ENCODE results near the gene STOML1.

Gene STOML1

GRCh38 chr15:74019734-74020133 is 27.6 kb upstream of the STOML1 start:
- DNase-seq (ENCODE audit: low read depth): no peak

- DNase-seq (ENCODE audit: low read depth): no peak
These were observed 21.3 kb upstream of the STOML1 start for GRCh38 chr15:74013374-74013894.

DNA sequence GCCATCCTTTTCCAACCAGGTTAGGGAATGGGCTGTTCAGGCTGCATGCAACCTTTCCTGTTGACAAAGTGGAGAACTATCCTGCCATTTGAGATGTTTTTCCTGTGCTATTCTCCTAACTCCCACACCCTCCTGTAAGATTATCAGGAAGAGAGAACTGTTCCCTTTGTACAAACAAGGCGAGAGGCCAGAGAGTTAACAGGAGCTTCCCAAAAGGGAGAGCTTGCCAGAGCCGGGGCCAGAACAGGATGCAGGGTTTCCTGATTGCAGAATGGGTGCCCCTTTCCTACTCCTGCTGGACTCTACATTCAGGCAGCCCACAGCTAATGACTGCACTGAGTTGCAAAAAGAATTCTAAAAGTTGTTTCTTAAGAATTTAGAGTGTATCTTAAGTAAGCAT is 19.5 kb upstream of the STOML1 start:
- DNase-seq (ENCODE audit: low read depth): no peak

- no peak for DNase-seq (ENCODE audit: low read depth)
These were observed 18.9 kb upstream of the STOML1 start for GRCh38 chr15:74010929-74011540.

GRCh38 chr15:74008901-74009300 is 16.8 kb upstream of the STOML1 start:
- no peak for DNase-seq (ENCODE audit: low read depth)

DNA sequence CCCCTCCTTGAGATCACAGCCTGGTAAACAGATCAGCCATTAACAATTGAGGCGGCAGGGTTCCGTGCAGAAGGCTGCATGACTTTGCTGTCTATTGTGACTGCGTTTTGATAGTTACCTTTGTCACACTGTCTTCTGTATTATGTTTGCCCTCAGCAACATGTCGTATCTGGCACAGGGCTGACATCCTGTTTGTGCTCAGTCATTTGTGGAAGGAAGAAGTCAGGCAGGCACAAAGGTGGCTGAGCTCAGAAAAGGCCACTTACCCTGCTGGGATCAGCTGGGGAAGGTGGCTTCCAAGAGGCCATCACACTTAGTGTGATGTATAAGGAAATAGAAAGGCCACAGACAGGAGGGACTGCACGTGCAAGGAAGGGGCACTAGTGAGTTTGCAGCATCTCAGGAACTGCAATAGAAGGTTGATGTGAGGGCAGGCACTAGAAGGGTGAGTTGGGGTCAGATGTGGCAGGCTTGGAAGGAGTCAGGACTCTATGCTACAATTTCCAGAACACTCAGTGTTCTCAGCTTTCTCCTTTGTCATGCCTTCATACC is 15.8 kb upstream of the STOML1 start:
- no peak for DNase-seq (ENCODE audit: low read depth)

DNA sequence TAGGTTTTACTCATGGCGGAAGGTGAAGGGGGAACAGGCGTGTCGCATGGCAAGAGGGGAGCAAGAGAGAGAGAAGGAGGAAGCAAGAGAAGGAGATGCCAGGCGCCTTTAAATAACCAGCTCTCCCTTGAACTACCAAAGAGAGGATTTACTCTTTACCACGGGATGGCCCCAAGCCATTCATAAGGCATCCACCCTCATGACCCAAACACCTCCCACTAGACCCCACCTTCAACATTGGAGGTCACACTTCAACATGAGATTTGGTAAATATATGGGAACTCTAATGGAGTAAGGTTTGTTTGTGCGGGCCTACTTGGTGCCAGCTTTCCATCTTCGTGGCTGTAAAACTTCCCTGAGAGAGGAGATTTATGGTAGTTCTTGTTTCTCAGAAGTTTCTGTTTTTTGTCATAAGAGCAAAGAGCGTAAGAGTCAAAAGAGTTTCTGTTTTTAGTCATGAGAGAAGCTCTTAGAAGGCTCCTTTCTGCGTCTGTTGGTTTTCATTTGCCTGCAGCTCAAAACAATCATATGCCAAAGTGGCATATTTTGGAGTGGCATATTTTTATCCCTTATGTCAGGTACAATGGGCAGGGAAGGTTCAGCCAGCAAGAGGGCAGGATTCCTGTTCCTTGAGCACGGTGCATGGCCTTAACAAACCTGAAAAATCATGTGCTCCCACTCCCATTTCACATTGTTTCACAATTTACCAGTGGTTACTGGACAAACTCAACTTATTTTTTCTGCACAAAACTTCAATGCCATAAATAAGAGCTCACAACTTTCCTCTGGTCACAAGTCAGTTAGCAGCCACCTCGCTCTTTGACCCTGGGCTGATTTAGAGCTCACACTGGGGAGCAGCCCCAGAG is 14.9 kb upstream of the STOML1 start:
- no peak for DNase-seq (ENCODE audit: low read depth)

- DNase-seq (ENCODE audit: low read depth): no peak
These were observed 5.9 kb upstream of the STOML1 start for GRCh38 chr15:73997986-73998385.

- peak; percentile 49 for DNase-seq (ENCODE audit: low read depth)
These were observed 4.8 kb upstream of the STOML1 start for GRCh38 chr15:73996939-73997338.

DNA sequence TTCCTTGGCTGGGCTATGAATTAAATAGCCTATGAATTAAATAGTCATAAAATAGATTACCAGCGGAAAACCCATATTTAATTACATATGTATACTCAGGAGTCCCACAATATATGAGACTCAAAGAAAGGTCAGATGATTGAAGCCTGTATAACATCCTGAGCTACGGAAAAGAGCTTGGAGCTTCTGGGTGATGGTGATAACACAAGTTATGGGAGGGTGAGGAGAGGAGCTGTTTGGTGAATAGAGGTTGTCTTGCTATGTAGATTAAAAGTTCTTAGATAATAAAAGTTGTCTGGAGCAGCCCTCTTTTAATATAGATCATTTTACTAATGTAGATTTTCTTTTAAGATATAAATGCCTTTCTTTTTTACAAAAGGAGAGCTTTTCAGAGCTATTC is 4.2 kb upstream of the STOML1 start:
- no peak for DNase-seq (ENCODE audit: low read depth)

GRCh38 chr15:73994912-73995622 is 3.0 kb upstream of the STOML1 start:
- DNase-seq (ENCODE audit: low read depth): no peak

DNA sequence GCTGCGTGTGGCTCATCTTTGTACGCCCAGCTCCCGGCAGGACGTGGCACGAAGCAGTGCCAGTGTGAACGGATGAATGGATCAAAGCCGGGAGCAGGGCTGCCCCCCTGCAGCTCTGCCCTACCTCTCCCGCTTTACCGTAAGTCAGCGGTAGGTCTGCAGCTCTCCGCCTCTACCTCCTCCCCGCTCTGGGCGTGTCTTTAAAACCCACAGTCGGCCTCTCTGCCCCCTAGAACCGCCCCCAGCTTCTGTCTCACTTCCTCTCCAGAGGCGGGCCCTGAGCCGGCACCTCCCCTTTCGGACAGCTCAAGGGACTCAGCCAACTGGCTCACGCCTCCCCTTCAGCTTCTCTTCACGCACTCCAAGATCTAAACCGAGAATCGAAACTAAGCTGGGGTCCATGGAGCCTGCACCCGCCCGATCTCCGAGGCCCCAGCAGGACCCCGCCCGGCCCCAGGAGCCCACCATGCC is 2.4 kb upstream of the STOML1 start, which contains the start of gene PML:
TSS of gene PML (plus strand) at position 304 of the 471 bp plus-strand sequence. CDS start at position 401, 97 bp downstream.
- peak; percentile 74 for DNase-seq (ENCODE audit: low read depth)

- DNase-seq (ENCODE audit: low read depth): no peak
These were observed 1.3 kb upstream of the STOML1 start for GRCh38 chr15:73993211-73993994.

DNA sequence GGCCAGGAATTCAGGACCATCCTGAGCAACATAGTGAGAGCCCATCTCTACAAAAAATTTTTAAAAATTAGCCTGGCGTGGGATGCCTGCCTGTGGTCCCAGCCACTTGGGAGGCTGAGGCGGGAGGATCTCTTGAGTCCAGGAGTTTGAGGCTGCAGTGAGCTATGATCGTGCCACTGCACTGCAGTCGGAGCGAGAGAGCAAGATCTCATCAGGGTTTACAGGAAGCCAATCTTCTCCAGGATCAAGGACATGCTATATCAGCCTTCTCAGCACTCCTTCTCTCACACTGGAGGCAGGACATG is 451 bp upstream of the STOML1 start:
- no peak for DNase-seq (ENCODE audit: low read depth)

GRCh38 chr15:73991260-73991659 is 835 bp downstream of the STOML1 start:
- DNase-seq (ENCODE audit: low read depth): peak; percentile 56

DNA sequence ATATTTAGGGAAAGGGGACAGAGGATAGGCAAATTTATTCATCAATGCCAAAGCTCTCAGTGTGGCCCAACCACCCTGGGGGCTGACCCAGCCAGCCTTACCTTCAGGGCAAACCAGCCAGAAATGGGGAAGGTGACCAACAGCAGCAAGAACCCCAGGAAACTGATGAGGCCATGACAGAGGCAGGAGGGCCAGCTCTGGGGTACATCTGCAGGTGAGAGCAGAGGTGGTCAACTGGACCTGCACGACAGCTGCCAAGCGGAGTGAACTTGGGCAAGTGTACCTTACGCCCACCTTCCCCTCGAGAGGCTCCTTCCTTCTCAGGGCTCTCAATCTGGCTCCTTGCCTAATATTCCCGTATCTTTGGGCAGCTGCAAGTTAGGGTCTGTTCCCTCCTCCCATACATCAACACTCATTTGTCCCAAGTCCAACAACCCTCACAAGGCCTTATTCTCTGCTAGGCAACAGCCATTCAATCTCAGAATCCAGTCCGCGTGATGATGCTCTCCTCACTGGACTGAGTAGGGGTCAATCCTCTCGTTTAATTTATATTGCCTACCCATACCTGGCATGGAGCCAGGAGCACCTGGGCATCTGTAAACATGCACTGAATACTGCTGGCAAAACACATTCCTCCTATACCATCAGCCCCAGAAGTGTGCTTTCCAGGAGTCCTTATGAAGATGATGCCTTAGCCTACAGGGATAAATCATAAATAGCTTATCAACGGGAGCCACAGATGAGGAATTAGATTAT is 1.7 kb downstream of the STOML1 start:
- DNase-seq (ENCODE audit: low read depth): no peak

DNA sequence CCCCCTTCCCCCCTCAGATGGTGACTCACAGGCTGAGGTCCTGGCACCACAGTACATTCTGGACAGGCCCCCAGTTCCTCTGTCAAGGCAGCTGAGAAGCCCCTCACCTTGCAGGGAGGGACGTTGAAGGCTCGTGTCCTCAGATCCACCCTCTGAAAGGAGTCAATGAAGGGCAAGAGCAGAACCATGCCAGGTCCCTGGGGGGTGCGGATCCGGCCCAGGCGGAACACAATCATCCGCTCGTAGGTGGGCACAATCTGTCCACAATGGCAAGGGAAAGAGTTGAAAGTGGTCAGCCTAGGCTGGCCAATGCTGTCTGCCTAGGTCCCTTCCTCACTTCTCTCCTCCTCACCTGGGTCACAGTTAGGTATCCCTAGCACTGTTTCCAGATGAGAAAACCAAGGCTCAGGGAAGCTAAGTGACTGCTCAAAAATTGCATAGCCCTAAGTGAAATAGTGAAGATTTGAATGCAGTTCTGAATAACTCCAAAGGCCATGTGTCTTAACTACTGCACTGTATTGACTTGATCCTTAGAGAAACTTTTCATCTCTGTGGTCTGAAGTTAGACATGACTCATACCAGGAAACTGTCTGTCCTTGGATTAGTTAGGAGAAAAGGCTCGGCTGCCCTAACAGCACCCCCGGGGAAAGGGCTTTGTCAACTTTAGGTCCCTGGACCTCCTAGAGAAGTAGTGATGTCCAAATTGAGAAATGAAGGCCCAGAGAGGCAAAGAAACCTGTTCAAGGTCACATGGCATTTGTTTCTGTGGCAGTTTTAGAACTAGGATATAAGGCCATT is 2.9 kb downstream of the STOML1 start:
- peak; percentile 77 for DNase-seq (ENCODE audit: low read depth)

DNA sequence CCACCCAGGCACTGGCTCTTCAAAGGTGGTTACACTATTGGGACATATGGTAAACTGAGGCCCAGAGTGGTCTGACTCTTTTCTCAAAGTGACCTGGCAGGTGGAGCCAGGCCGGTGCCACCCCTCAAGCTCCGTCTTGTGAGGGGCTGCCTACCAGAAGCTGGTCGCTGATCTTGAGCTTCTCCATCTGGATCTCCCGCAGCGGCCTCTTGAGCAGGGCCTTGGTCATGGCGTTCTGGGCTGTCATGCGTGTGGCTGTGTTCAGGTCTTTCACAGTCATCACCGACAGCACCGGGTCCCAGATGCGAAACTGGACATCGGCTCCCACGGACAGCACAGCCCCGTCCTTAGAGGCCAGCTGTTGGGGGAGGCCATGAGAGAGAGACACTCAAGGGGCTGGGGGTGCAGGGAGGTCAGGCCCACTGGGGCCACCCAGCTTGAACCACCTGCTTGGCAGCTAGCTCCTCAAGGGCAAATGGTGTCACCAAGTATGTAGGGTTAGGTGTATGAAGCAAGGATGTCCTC is 3.6 kb downstream of the STOML1 start:
- no peak for DNase-seq (ENCODE audit: low read depth)

- DNase-seq (ENCODE audit: low read depth): no peak
These were observed 4.2 kb downstream of the STOML1 start for GRCh38 chr15:73987681-73988444.

Measured in GM04503 (cell line).